Keratinocyte (primary cell): ENCODE measurements around the gene CLDND1. TPM values are rescaled to one million over a fixed set of nuclear protein-coding genes. Genes with fewer than 3 reads are reported as not detected.

Source experiments
- DNase-seq: peaks from one replicate; pipeline ENCODE4 v3.0.0-alpha.2; 2011; ENCODE audit warnings: low read depth, missing footprints, low spot score
- FAIRE-seq: peaks from 2 replicates; lab custom pipeline; 2011; peaks lifted over from hg19 to GRCh38; lab: Jason Lieb, UNC
- H2AFZ ChIP-seq: 2 replicates; pipeline ENCODE4 v1.6.0; 2012; ENCODE audit warnings: low read length, control low read depth, inconsistent platforms; ENCODE audit not compliant: control insufficient read depth
- H3K27ac ChIP-seq: 2 replicates; pipeline ENCODE4 v1.5.1; 2011; ENCODE audit warnings: low read length; ENCODE audit not compliant: control insufficient read depth, insufficient read depth
- H3K27me3 ChIP-seq: 3 replicates; pipeline ENCODE4 v1.6.0; 2011; ENCODE audit warnings: low read length; ENCODE audit not compliant: control insufficient read depth, insufficient read depth; ENCODE audit errors: extremely low read depth
- H3K36me3 ChIP-seq, 2 experiments: 2 replicates in 1 of 2; 3 replicates in 1 of 2; pipeline ENCODE4 v1.5.1; 2011; ENCODE audit warnings: low read length in 2 of 2, mild to moderate bottlenecking in 1 of 2; ENCODE audit not compliant: control insufficient read depth in 2 of 2, insufficient read depth in 2 of 2; ENCODE audit errors: extremely low read depth in 1 of 2
- H3K4me1 ChIP-seq: 3 replicates; pipeline ENCODE4 v1.5.1; 2011; ENCODE audit warnings: low read length; ENCODE audit not compliant: control insufficient read depth, insufficient read depth; ENCODE audit errors: extremely low read depth
- H3K4me2 ChIP-seq: 3 replicates; pipeline ENCODE4 v1.6.0; 2011; ENCODE audit warnings: low read depth, low read length; ENCODE audit not compliant: control insufficient read depth, insufficient read depth; ENCODE audit errors: extremely low read depth
- H3K4me3 ChIP-seq, 3 experiments: fragments of 200-600 bp in 1 of 3; sonication (generic) in 1 of 3; 2 replicates in 2 of 3; 3 replicates in 1 of 3; pipeline ENCODE4 v1.5.1; 2011 to 2016; ENCODE audit warnings: low read length in 3 of 3, mild to moderate bottlenecking in 3 of 3, control low read depth in 2 of 3, inconsistent platforms in 1 of 3, low read depth in 1 of 3, mixed read lengths in 1 of 3, mixed run types in 1 of 3, moderate library complexity in 1 of 3; ENCODE audit not compliant: control insufficient read depth in 2 of 3, insufficient read depth in 2 of 3; ENCODE audit errors: extremely low read depth in 1 of 3
- H3K79me2 ChIP-seq: 2 replicates; pipeline ENCODE4 v1.6.0; 2012; ENCODE audit warnings: low read length; ENCODE audit not compliant: control insufficient read depth, insufficient read depth
- H3K9ac ChIP-seq: 3 replicates; pipeline ENCODE4 v1.6.0; 2011; ENCODE audit warnings: low read length; ENCODE audit not compliant: control insufficient read depth, insufficient read depth; ENCODE audit errors: extremely low read depth
- H3K9me1 ChIP-seq: 3 replicates; pipeline ENCODE4 v1.6.0; 2011; ENCODE audit warnings: low read length; ENCODE audit not compliant: control insufficient read depth, insufficient read depth; ENCODE audit errors: extremely low read depth
- H3K9me3 ChIP-seq: 2 replicates; pipeline ENCODE4 v1.5.1; 2012; ENCODE audit warnings: low read depth, low read length; ENCODE audit not compliant: control insufficient read depth
- H4K20me1 ChIP-seq: 3 replicates; pipeline ENCODE4 v1.6.0; 2011; ENCODE audit warnings: low read length; ENCODE audit not compliant: control insufficient read depth, insufficient read depth; ENCODE audit errors: extremely low read depth
- CTCF ChIP-seq, 3 experiments: IDR thresholded peaks in 1 of 3; conservative IDR thresholded peaks in 1 of 3; optimal IDR thresholded peaks in 1 of 3; 2 replicates in 2 of 3; 3 replicates in 1 of 3; pipeline versions ENCODE3 to v1.5.1; 2011; ENCODE audit warnings: low read length in 3 of 3, mild to moderate bottlenecking in 3 of 3, moderate library complexity in 2 of 3, control low read depth in 1 of 3, inconsistent platforms in 1 of 3; ENCODE audit not compliant: insufficient read depth in 2 of 3; ENCODE audit errors: extremely low read depth in 1 of 3
- EZH2 ChIP-seq: IDR thresholded peaks from one replicate; pipeline ENCODE4 v1.6.1; 2012; ENCODE audit warnings: inconsistent platforms, mild to moderate bottlenecking, low read length, moderate library complexity
- dilution Hi-C: fragments of 300-500 bp; cut with MboI; formaldehyde crosslinking; loops from one replicate; pipeline ENCODE4 v1.7.0; 2020; ENCODE audit warnings: low sequenced_read_pairs; ENCODE audit not compliant: extremely low pct_ligation_motif_present
- polyA plus RNA-seq, 5 experiments: library from polyadenylated mRNA; depleted of rRNA in 3 of 5; stranded (reverse) in 3 of 5; stranded (forward) in 1 of 5; unstranded in 1 of 5; fragments of >200 nt; gene quantifications; 1 replicate in 1 of 5; 2 replicates in 3 of 5; 3 replicates in 1 of 5; pipeline versions ENCODE4 v1.2.1 to v1.2.3, GENCODE V29; 2011 to 2012; ENCODE audit warnings: missing spikeins in 2 of 5, low read depth in 1 of 5, low replicate concordance in 1 of 5
- small RNA-seq, 3 experiments: library from RNA; depleted of rRNA; stranded (forward); fragments of <200 nt; gene quantifications; one replicate each; pipeline ENCODE3, GENCODE V24; 2012; ENCODE audit warnings: low read depth in 3 of 3, low replicate concordance in 1 of 3; ENCODE audit not compliant: insufficient read length in 3 of 3

The CLDND1 gene
- polyA plus RNA-seq, 1 donor (not counting 4 experiments of a cell fraction or from before 2014, with no cell fraction given) = 137 TPM

GRCh38 chr3:98482717-98483482, 39.8 kb downstream of the CLDND1 start:
- peak overlapping the region; percentile 86 for H3K4me2 ChIP-seq
- H3K27me3 ChIP-seq = no peaks in the 10 kb centered on the region
- TF ChIP-seq EZH2 = no peak
- no peak for TF ChIP-seq CTCF (optimal IDR thresholded peaks at IDR 0.05 in 1 of 3, IDR thresholded peaks at IDR 0.05 in 1 of 3, conservative IDR thresholded peaks at IDR 0.05 in 1 of 3; ENCODE audit: extremely low read depth in 1 of 3, insufficient read depth in 2 of 3, low read length in 3 of 3)
- no peaks in the 10 kb centered on the region for H4K20me1 ChIP-seq
- peaks cover 19% of the 10 kb centered on the region for H3K4me1 ChIP-seq
- peak overlapping the region; percentile 91 for H3K27ac ChIP-seq
- H3K79me2 ChIP-seq = no peaks in the 10 kb centered on the region
- H3K9me3 ChIP-seq = no peaks in the 10 kb centered on the region
- H3K36me3 ChIP-seq = no peaks in the 10 kb centered on the region
- no peak for DNase-seq
- H3K9me1 ChIP-seq = no peaks in the 10 kb centered on the region
- peak overlapping the region; percentile 2 to 43 (median 16) for H3K4me3 ChIP-seq
- H3K9ac ChIP-seq = peak overlapping the region; percentile 64
- peak; percentile 98 for FAIRE-seq
- H2AFZ ChIP-seq = peak overlapping the region; percentile 50
- dilution Hi-C loops = no loop called here

Small RNA genes within 50 kb of the gene (small RNA-seq; reads per million reads assigned to genes)
- gene RPL38P4 = 0 reads per million in 3 experiments

Other genes starting within 250 kb of the CLDND1 start
- gene OR5H2, start 240.4 kb downstream of the CLDND1 start, polyA plus RNA-seq = not detected in 3 replicates
- gene OR5K4, start 169.0 kb downstream of the CLDND1 start, polyA plus RNA-seq = not detected in 3 replicates
- gene OR5K3, start 132.2 kb downstream of the CLDND1 start, polyA plus RNA-seq = not detected in 3 replicates
- not detected in 3 replicates for gene OR5K1, start 59.7 kb downstream of the CLDND1 start, polyA plus RNA-seq
- gene OR5K2, start 25.2 kb downstream of the CLDND1 start, polyA plus RNA-seq = not detected in 3 replicates
- gene GPR15, start 9.1 kb upstream of the CLDND1 start, polyA plus RNA-seq = 0.05 TPM in 1 of 3 replicates, not detected in the others
- gene CPOX, start 70.7 kb upstream of the CLDND1 start, polyA plus RNA-seq = 19.2 to 29.4 TPM (median 21.0 TPM) in 3 replicates
- gene ST3GAL6, start 240.4 kb upstream of the CLDND1 start, polyA plus RNA-seq = 1.8 to 5.3 TPM (median 4.0 TPM) in 3 replicates